ENCODE measurements around the gene TXNDC2. TPM values are rescaled to one million over a fixed set of nuclear protein-coding genes. Genes with fewer than 3 reads are reported as not detected.

TXNDC2 gene
- total RNA-seq = not detected

GRCh38 chr18:9885170-9886004, at the start of gene TXNDC2:
Gene TXNDC2 (plus strand): TSS chr18:9885973. CDS start chr18:9886681, 708 bp downstream.
- H3K4me1 Mint-ChIP-seq = no peaks in the 10 kb centered on the region
- H3K27ac Mint-ChIP-seq = no peak within 1 kb of the TSS
- H3K36me3 Mint-ChIP-seq (ENCODE audit: low read depth) = no peaks in the 10 kb centered on the region
- ATAC-seq (replicated peaks) = peak; percentile 78
- no peaks in the 10 kb centered on the region for H3K9me3 Mint-ChIP-seq
- no peak within 1 kb of the TSS for H3K4me3 Mint-ChIP-seq
- peaks cover 4% of the 10 kb centered on the region for H3K27me3 Mint-ChIP-seq

GRCh38 chr18:9838144-9838877, 47.5 kb upstream of the TXNDC2 start:
- Mint-ChIP-seq H3K4me3 (no peak overlapping the region), H3K27me3 (peaks cover 28% of the 10 kb centered on the region), H3K36me3 (ENCODE audit: low read depth) (no peaks in the 10 kb centered on the region), H3K27ac (no peak overlapping the region), H3K9me3 (no peaks in the 10 kb centered on the region), H3K4me1 (no peaks in the 10 kb centered on the region)
- ATAC-seq (replicated peaks) = no peak

GRCh38 chr18:9839211-9839610, 46.6 kb upstream of the TXNDC2 start:
- Mint-ChIP-seq H3K27ac (no peak overlapping the region), H3K4me1 (no peaks in the 10 kb centered on the region), H3K27me3 (peaks cover 29% of the 10 kb centered on the region), H3K4me3 (no peak overlapping the region), H3K9me3 (no peaks in the 10 kb centered on the region), H3K36me3 (ENCODE audit: low read depth) (no peaks in the 10 kb centered on the region)
- ATAC-seq (replicated peaks) = no peak

GRCh38 chr18:9839853-9840252, 45.9 kb upstream of the TXNDC2 start:
- ATAC-seq (replicated peaks) = no peak
- Mint-ChIP-seq H3K9me3 (no peaks in the 10 kb centered on the region), H3K36me3 (ENCODE audit: low read depth) (no peaks in the 10 kb centered on the region), H3K4me3 (no peak overlapping the region), H3K27me3 (peaks cover 30% of the 10 kb centered on the region), H3K27ac (no peak overlapping the region), H3K4me1 (no peaks in the 10 kb centered on the region)

- no peaks in the 10 kb centered on the region for H3K4me1 Mint-ChIP-seq
- H3K4me3 Mint-ChIP-seq = no peak overlapping the region
- H3K27me3 Mint-ChIP-seq = peaks cover 27% of the 10 kb centered on the region
- no peak overlapping the region for H3K27ac Mint-ChIP-seq
- H3K9me3 Mint-ChIP-seq = no peaks in the 10 kb centered on the region
- no peak for ATAC-seq (replicated peaks)
- H3K36me3 Mint-ChIP-seq (ENCODE audit: low read depth) = no peaks in the 10 kb centered on the region
Observed at GRCh38 chr18:9841752-9842151, 44.0 kb upstream of the TXNDC2 start.

- Mint-ChIP-seq H3K4me1 (no peaks in the 10 kb centered on the region), H3K36me3 (ENCODE audit: low read depth) (no peaks in the 10 kb centered on the region), H3K9me3 (no peaks in the 10 kb centered on the region), H3K27ac (no peak overlapping the region), H3K4me3 (no peak overlapping the region), H3K27me3 (peaks cover 25% of the 10 kb centered on the region)
- no peak for ATAC-seq (replicated peaks)
Observed at GRCh38 chr18:9842448-9842847, 43.3 kb upstream of the TXNDC2 start.

GRCh38 chr18:9845256-9845655, 40.5 kb upstream of the TXNDC2 start:
- no peak overlapping the region for H3K27ac Mint-ChIP-seq
- H3K36me3 Mint-ChIP-seq (ENCODE audit: low read depth) = no peaks in the 10 kb centered on the region
- no peak for ATAC-seq (replicated peaks)
- no peaks in the 10 kb centered on the region for H3K9me3 Mint-ChIP-seq
- H3K4me3 Mint-ChIP-seq = no peak overlapping the region
- peaks cover 28% of the 10 kb centered on the region for H3K27me3 Mint-ChIP-seq
- peaks cover 5% of the 10 kb centered on the region for H3K4me1 Mint-ChIP-seq

- no peaks in the 10 kb centered on the region for H3K9me3 Mint-ChIP-seq
- peaks cover 28% of the 10 kb centered on the region for H3K27me3 Mint-ChIP-seq
- H3K4me3 Mint-ChIP-seq = no peak overlapping the region
- ATAC-seq (replicated peaks) = no peak
- H3K4me1 Mint-ChIP-seq = peaks cover 5% of the 10 kb centered on the region
- no peaks in the 10 kb centered on the region for H3K36me3 Mint-ChIP-seq (ENCODE audit: low read depth)
- H3K27ac Mint-ChIP-seq = no peak overlapping the region
Observed at GRCh38 chr18:9846162-9846925, 39.4 kb upstream of the TXNDC2 start.

- Mint-ChIP-seq H3K9me3 (no peaks in the 10 kb centered on the region), H3K4me1 (peaks cover 5% of the 10 kb centered on the region)
Observed at GRCh38 chr18:9848170-9848879, 37.4 kb upstream of the TXNDC2 start.

GRCh38 chr18:9849407-9850283, 36.1 kb upstream of the TXNDC2 start:
- peaks cover 28% of the 10 kb centered on the region for H3K27me3 Mint-ChIP-seq
- no peak overlapping the region for H3K27ac Mint-ChIP-seq

More at GRCh38 chr18:9848170-9848879, 37.4 kb upstream of the TXNDC2 start:
- Mint-ChIP-seq H3K27me3 (peaks cover 28% of the 10 kb centered on the region), H3K4me3 (no peak overlapping the region), H3K36me3 (ENCODE audit: low read depth) (no peaks in the 10 kb centered on the region), H3K27ac (no peak overlapping the region)
- ATAC-seq (replicated peaks) = no peak

GRCh38 chr18:9850309-9850708, 35.5 kb upstream of the TXNDC2 start:
- no peak for ATAC-seq (replicated peaks)
- Mint-ChIP-seq H3K4me3 (no peak overlapping the region), H3K9me3 (no peaks in the 10 kb centered on the region), H3K27me3 (peaks cover 29% of the 10 kb centered on the region), H3K27ac (no peak overlapping the region), H3K4me1 (peaks cover 5% of the 10 kb centered on the region), H3K36me3 (ENCODE audit: low read depth) (no peaks in the 10 kb centered on the region)

More at GRCh38 chr18:9849407-9850283, 36.1 kb upstream of the TXNDC2 start:
- no peak for ATAC-seq (replicated peaks)
- Mint-ChIP-seq H3K4me3 (no peak overlapping the region), H3K9me3 (no peaks in the 10 kb centered on the region), H3K36me3 (ENCODE audit: low read depth) (no peaks in the 10 kb centered on the region), H3K4me1 (peaks cover 5% of the 10 kb centered on the region)

GRCh38 chr18:9851511-9851910, 34.3 kb upstream of the TXNDC2 start:
- no peaks in the 10 kb centered on the region for H3K9me3 Mint-ChIP-seq
- peaks cover 5% of the 10 kb centered on the region for H3K4me1 Mint-ChIP-seq
- H3K27me3 Mint-ChIP-seq = peaks cover 33% of the 10 kb centered on the region
- ATAC-seq (replicated peaks) = no peak
- no peak overlapping the region for H3K4me3 Mint-ChIP-seq
- no peaks in the 10 kb centered on the region for H3K36me3 Mint-ChIP-seq (ENCODE audit: low read depth)
- H3K27ac Mint-ChIP-seq = no peak overlapping the region
